A549 (cell line): ENCODE data around the gene CCDC80. TPM values are rescaled to one million over a fixed set of nuclear protein-coding genes. Genes with fewer than 3 reads are reported as not detected.
A peak's percentile ranks its signal among the peaks of the same experiment; 100 is the strongest.

Experiments
- ATAC-seq, 2 experiments: fragments of 200-7000 bp in 1 of 2; fragments of >200 bp in 1 of 2; cut with Nextera tagmentation in 1 of 2; cut with Tn5 transposase in 1 of 2; 3 replicates each; pipeline versions ENCODE4 v1.8.0 to v1.9.1; 2018 to 2020; ENCODE audit warnings: mild to moderate bottlenecking in 1 of 2, moderate library complexity in 1 of 2
- CTCF ChIA-PET: fragments of 300-600 bp; sonication (Branson Sonifier 250); formaldehyde crosslinking; extraction: SDS; loops from one replicate; lab custom pipeline; 2021; ENCODE audit warnings: antibody characterized with exemption, inconsistent platforms; lab: Yijun Ruan, JAX
- POLR2A ChIA-PET: fragments of 350-600 bp; formaldehyde crosslinking; extraction: SDS; loops from one replicate; lab custom pipeline; 2021; ENCODE audit warnings: antibody characterized with exemption, inconsistent platforms; lab: Yijun Ruan, JAX
- DNase-seq, 2 experiments: peaks; one replicate each; pipeline versions ENCODE4 v3.0.0 to v3.0.0-alpha.2; 2011 to 2016; ENCODE audit warnings: low read depth in 1 of 2, low spot score in 1 of 2
- FAIRE-seq: peaks from 2 replicates; lab custom pipeline; 2011; peaks lifted over from hg19 to GRCh38; lab: Jason Lieb, UNC
- H3K27ac ChIP-seq, 2 experiments: fragments of >200 bp; sonication (Bioruptor Twin); formaldehyde crosslinking; 3 replicates each; pipeline ENCODE4 v1.5.1; 2016 to 2017
- H3K4me1 ChIP-seq: fragments of >200 bp; sonication (Bioruptor Twin); formaldehyde crosslinking; 3 replicates; pipeline ENCODE4 v1.6.1; 2016
- H3K4me2 ChIP-seq: fragments of >200 bp; sonication (Bioruptor Twin); formaldehyde crosslinking; 3 replicates; pipeline ENCODE4 v1.6.1; 2016
- H3K4me3 ChIP-seq: fragments of >200 bp; sonication (Bioruptor Twin); formaldehyde crosslinking; 3 replicates; pipeline ENCODE4 v1.5.1; 2016
- H3K9me3 ChIP-seq: fragments of >200 bp; sonication (Bioruptor Twin); formaldehyde crosslinking; 3 replicates; pipeline ENCODE4 v1.6.1; 2016
- ATOH8 ChIP-seq: fragments of 250-450 bp; sonication (Bioruptor Pico); IDR thresholded peaks from 2 replicates; pipeline ENCODE4 v1.5.0; 2020; ENCODE audit warnings: low read depth, mild to moderate bottlenecking, moderate library complexity
- CBX8 ChIP-seq: fragments of 200-600 bp; sonication (generic); IDR thresholded peaks from 2 replicates; pipeline ENCODE4 v1.6.1; 2016
- CEBPB ChIP-seq, 2 experiments: fragments of >200 bp in 1 of 2; sonication (Bioruptor Twin) in 1 of 2; formaldehyde crosslinking in 1 of 2; IDR thresholded peaks; 2 replicates each; pipeline ENCODE4 v1.6.1; 2012 to 2016
- ELK1 ChIP-seq: fragments of 150-350 bp; IDR thresholded peaks from 2 replicates; pipeline ENCODE4 v1.6.1; 2014; ENCODE audit warnings: low read depth, mild to moderate bottlenecking, low read length
- FOSB ChIP-seq: fragments of 250-450 bp; sonication (Bioruptor Pico); IDR thresholded peaks from 2 replicates; pipeline ENCODE4 v1.5.0; 2020; ENCODE audit warnings: mild to moderate bottlenecking, moderate library complexity
- FOXS1 ChIP-seq: fragments of 250-450 bp; sonication (Bioruptor Pico); IDR thresholded peaks from 2 replicates; pipeline ENCODE4 v1.5.0; 2020; ENCODE audit warnings: mild to moderate bottlenecking, moderate library complexity
- GATA3 ChIP-seq: IDR thresholded peaks from 2 replicates; pipeline ENCODE4 v1.6.1; 2012; ENCODE audit warnings: borderline replicate concordance
- HES2 ChIP-seq: fragments of >200 bp; sonication (Bioruptor Twin); formaldehyde crosslinking; IDR thresholded peaks from 2 replicates; pipeline ENCODE4 v1.6.1; 2016
- HMGXB4 ChIP-seq: fragments of 250-450 bp; sonication (Bioruptor Pico); IDR thresholded peaks from 2 replicates; pipeline ENCODE4 v1.5.0; 2021; ENCODE audit warnings: mild to moderate bottlenecking, moderate library complexity, borderline replicate concordance
- HOXA7 ChIP-seq: fragments of 250-450 bp; sonication (Bioruptor Pico); IDR thresholded peaks from 2 replicates; pipeline ENCODE4 v1.5.0; 2020; ENCODE audit warnings: mild to moderate bottlenecking, moderate library complexity
- HOXB13 ChIP-seq: fragments of 250-450 bp; sonication (Bioruptor Pico); IDR thresholded peaks from 2 replicates; pipeline ENCODE4 v1.5.0; 2020; ENCODE audit warnings: low read depth, mild to moderate bottlenecking, moderate library complexity
- HOXB5 ChIP-seq: fragments of 250-450 bp; sonication (Bioruptor Pico); IDR thresholded peaks from 2 replicates; pipeline ENCODE4 v1.5.0; 2020; ENCODE audit warnings: mild to moderate bottlenecking, moderate library complexity
- JUN ChIP-seq, 2 experiments: fragments of >200 bp; sonication (Bioruptor Twin); formaldehyde crosslinking; IDR thresholded peaks; 2 replicates in 1 of 2; 3 replicates in 1 of 2; pipeline ENCODE4 v1.6.1; 2016 to 2017
- KDM1A ChIP-seq: fragments of 200-600 bp; sonication (generic); IDR thresholded peaks from 2 replicates; pipeline ENCODE4 v1.6.1; 2016; ENCODE audit warnings: low read depth, mild to moderate bottlenecking
- MAX ChIP-seq: IDR thresholded peaks from 2 replicates; pipeline ENCODE4 v1.6.1; 2012
- NFE2L2 ChIP-seq: fragments of 150-350 bp; conservative IDR thresholded peaks from 2 replicates; pipeline ENCODE4 v1.6.1; 2014; ENCODE audit warnings: low read length
- NPAS2 ChIP-seq: fragments of 250-450 bp; sonication (Bioruptor Pico); IDR thresholded peaks from 2 replicates; pipeline ENCODE4 v1.8.0; 2022; ENCODE audit warnings: mild to moderate bottlenecking, moderate library complexity, borderline replicate concordance
- NR3C1 ChIP-seq: fragments of >200 bp; sonication (Bioruptor Twin); formaldehyde crosslinking; IDR thresholded peaks from 3 replicates; pipeline ENCODE4 v1.6.1; 2017
- PBX3 ChIP-seq: IDR thresholded peaks from 2 replicates; pipeline ENCODE4 v1.6.1; 2012
- PHF8 ChIP-seq: fragments of 200-600 bp; sonication (generic); IDR thresholded peaks from 2 replicates; pipeline ENCODE4 v1.6.1; 2016; ENCODE audit warnings: low read depth, mild to moderate bottlenecking, antibody characterized with exemption, moderate library complexity, borderline replicate concordance
- POLR2A ChIP-seq: IDR thresholded peaks from 2 replicates; pipeline ENCODE4 v1.6.1; 2012; ENCODE audit warnings: mild to moderate bottlenecking, low read length
- POLR2AphosphoS2 ChIP-seq: conservative IDR thresholded peaks from 2 replicates; pipeline ENCODE4 v1.6.1; 2012; ENCODE audit warnings: low read length, improper control_type of control experiment, inconsistent platforms
- RAD21 ChIP-seq, 2 experiments: fragments of >200 bp in 1 of 2; sonication (Bioruptor Twin) in 1 of 2; formaldehyde crosslinking in 1 of 2; IDR thresholded peaks in 1 of 2; conservative IDR thresholded peaks in 1 of 2; 2 replicates in 1 of 2; 3 replicates in 1 of 2; pipeline ENCODE4 v1.6.1; 2012 to 2018; ENCODE audit warnings: inconsistent platforms in 1 of 2
- RFX5 ChIP-seq: fragments of 450-650 bp; IDR thresholded peaks from 2 replicates; pipeline ENCODE4 v1.7.1; 2014; ENCODE audit warnings: antibody characterized with exemption, mild to moderate bottlenecking, moderate library complexity
- SMC3 ChIP-seq: fragments of >200 bp; sonication (Bioruptor Twin); formaldehyde crosslinking; IDR thresholded peaks from 3 replicates; pipeline ENCODE4 v1.6.1; 2018; ENCODE audit warnings: inconsistent platforms
- TFCP2L1 ChIP-seq: fragments of 250-450 bp; sonication (Bioruptor Pico); IDR thresholded peaks from 2 replicates; pipeline ENCODE4 v1.5.0; 2021; ENCODE audit warnings: mild to moderate bottlenecking
- TP53 ChIP-seq: fragments of 250-450 bp; sonication (Bioruptor Pico); IDR thresholded peaks from 2 replicates; pipeline ENCODE4 v1.5.0; 2021; ENCODE audit warnings: mild to moderate bottlenecking, moderate library complexity
- USF2 ChIP-seq: fragments of 450-650 bp; IDR thresholded peaks from 2 replicates; pipeline ENCODE4 v1.6.1; 2014; ENCODE audit warnings: antibody characterized with exemption
- ZSCAN20 ChIP-seq: fragments of 250-450 bp; sonication (Bioruptor Pico); IDR thresholded peaks from 2 replicates; pipeline ENCODE4 v1.8.0; 2022; ENCODE audit warnings: mild to moderate bottlenecking, moderate library complexity
- WGBS: methylation state at CpG from one replicate; pipeline ENCODE4 v1.1.6; 2017; ENCODE audit errors: missing lambda C conversion rate; 5-methylcytosine and 5-hydroxymethylcytosine counted together
- polyA plus RNA-seq, 4 experiments: library from polyadenylated mRNA; depleted of rRNA in 3 of 4; stranded (reverse); fragments of >200 nt; fragmentation: RNase III in 1 of 4; extraction: RNeasy Plus Mini Kit Qiagen cat#74134 plus additional on column Dnase treatment in 1 of 4; gene quantifications; 2 replicates in 3 of 4; 3 replicates in 1 of 4; pipeline ENCODE4 v1.2.3, GENCODE V29; 2011 to 2017

The CCDC80 gene
- polyA plus RNA-seq, 2 of the 4 experiments (the other 2 are of a cell fraction), result 54.1 to 148 TPM

- no peak for TF ChIP-seq FOSB
- TF ChIP-seq CEBPB (IDR thresholded peaks at IDR 0.05), result no peak
- no peak for TF ChIP-seq HMGXB4 (CRISPR knock-in tag)
- TF ChIP-seq TFCP2L1 (CRISPR knock-in tag), result no peak
- no peak for TF ChIP-seq CBX8
- TF ChIP-seq POLR2AphosphoS2, result no peak
- TF ChIP-seq ZSCAN20 (CRISPR knock-in tag), result no peak
- no peak for TF ChIP-seq ELK1
- TF ChIP-seq NPAS2, result no peak
- no peak for TF ChIP-seq FOXS1 (CRISPR knock-in tag)
- no peak for TF ChIP-seq SMC3
- TF ChIP-seq JUN (IDR thresholded peaks at IDR 0.05), result no peak
- TF ChIP-seq TP53 (CRISPR knock-in tag), result no peak
- no peak for TF ChIP-seq PBX3
- no peak for TF ChIP-seq RAD21 (conservative IDR thresholded peaks at IDR 0.05 in 1 of 2, IDR thresholded peaks at IDR 0.05 in 1 of 2)
- TF ChIP-seq GATA3, result no peak
- no peak for TF ChIP-seq HES2
- peak overlapping the region; percentile 43 for H3K4me2 ChIP-seq
- H3K4me3 ChIP-seq, result no peak overlapping the region
- 73% methylated on average over 5 of the region's 5 CpGs for WGBS
- peak overlapping the region; percentile 58 to 85 for H3K27ac ChIP-seq
- peaks cover 63% of the 10 kb centered on the region for H3K4me1 ChIP-seq
- ChIA-PET CTCF (interaction anchor here (1.1 to 2.6 kb wide), 5 partner anchors 31 to 132 kb away, joined by 3 to 12 read pairs (median 4); no protein-coding TSS in a partner anchor), POLR2A (interaction anchor here (1.5 kb wide), 1 partner anchor 41 kb away, joined by 7 read pairs; the partner anchor contains the start of gene CCDC80)
- no peaks in the 10 kb centered on the region for H3K9me3 ChIP-seq
- no peak; a peak in 1 of 6 replicates for ATAC-seq
- no peak for FAIRE-seq
- DNase-seq, result no peak
Measured at GRCh38 chr3:112682361-112682760, 41.4 kb upstream of the CCDC80 start.

GRCh38 chr3:112681822-112682325 lies 40.9 kb upstream of the CCDC80 start:
- Histone ChIP-seq H3K27ac (peak overlapping the region; percentile 58 to 85), H3K9me3 (no peaks in the 10 kb centered on the region), H3K4me3 (no peak overlapping the region), H3K4me2 (peak overlapping the region; percentile 43), H3K4me1 (peaks cover 63% of the 10 kb centered on the region)
- TF ChIP-seq RFX5, result no peak
- no peak for TF ChIP-seq KDM1A
- no peak for TF ChIP-seq POLR2AphosphoS2
- TF ChIP-seq POLR2A, result no peak
- no peak for TF ChIP-seq NR3C1
- TF ChIP-seq ATOH8, result no peak
- TF ChIP-seq CEBPB (IDR thresholded peaks at IDR 0.05), result no peak
- TF ChIP-seq ELK1, result no peak
- TF ChIP-seq HOXA7 (CRISPR knock-in tag), result no peak
- no peak for TF ChIP-seq PHF8
- no peak for TF ChIP-seq TFCP2L1 (CRISPR knock-in tag)
- TF ChIP-seq TP53 (CRISPR knock-in tag), result no peak
- TF ChIP-seq PBX3, result no peak
- no peak for TF ChIP-seq NFE2L2
- TF ChIP-seq SMC3, result no peak
- TF ChIP-seq USF2, result no peak
- no peak for TF ChIP-seq HOXB5 (CRISPR knock-in tag)
- no peak for TF ChIP-seq HOXB13 (CRISPR knock-in tag)
- TF ChIP-seq MAX, result no peak
- WGBS, result 46% methylated on average over 2 of the region's 2 CpGs
- ChIA-PET CTCF (interaction anchor here (1.1 to 2.6 kb wide), 5 partner anchors 30 to 132 kb away, joined by 3 to 12 read pairs (median 4); no protein-coding TSS in a partner anchor), POLR2A (interaction anchor here (0.9 to 1.5 kb wide), 2 partner anchors 28 to 41 kb away, joined by 6 to 7 read pairs; partner anchors contain the start of gene CCDC80)
- FAIRE-seq (no peak), DNase-seq (no peak), ATAC-seq (peak in 1 of 2 experiments; percentile 54; a peak in 2 of 6 replicates)
